Endothelial cell of umbilical vein (primary cell): ENCODE results near the gene GRM4. TPM values are rescaled to one million over a fixed set of nuclear protein-coding genes. Genes with fewer than 3 reads are reported as not detected.

Source experiments
- BruUV-seq: library from RNA; stranded (reverse); fragments of 400-500 nt; replicated peaks from 2 replicates; lab custom pipeline; 2021; lab: Mats Ljungman, UMichigan
- CTCF ChIA-PET: fragments of 300-600, 350-600 bp; sonication (Branson Sonifier 250); formaldehyde crosslinking; loops from one replicate; lab custom pipeline; 2021; ENCODE audit warnings: antibody characterized with exemption, inconsistent platforms; lab: Charles Lee
- POLR2A ChIA-PET: fragments of 300-600, 350-600 bp; sonication (Branson Sonifier 250); formaldehyde crosslinking; loops from one replicate; lab custom pipeline; 2021; ENCODE audit warnings: antibody characterized with exemption, inconsistent platforms; lab: Charles Lee
- DNase-seq: peaks from one replicate; pipeline ENCODE4 v3.0.0-alpha.2; 2011; ENCODE audit warnings: low read depth, low spot score
- FAIRE-seq: peaks from 2 replicates; lab custom pipeline; 2011; peaks lifted over from hg19 to GRCh38; lab: Jason Lieb, UNC
- H2AFZ ChIP-seq: 2 replicates; pipeline ENCODE4 v1.6.0; 2012; ENCODE audit warnings: low read depth, low read length, control low read depth, inconsistent platforms
- H3K27ac ChIP-seq: 2 replicates; pipeline ENCODE4 v1.5.1; 2011; ENCODE audit warnings: low read depth, mild to moderate bottlenecking, control low read depth, low read length, moderate library complexity; ENCODE audit not compliant: insufficient read depth
- H3K27me3 ChIP-seq, 2 experiments: 2 replicates each; pipeline versions ENCODE4 v1.6.0 to v1.6.1; 2011; ENCODE audit warnings: low read length in 2 of 2, mixed read lengths in 1 of 2; ENCODE audit not compliant: control insufficient read depth in 2 of 2, insufficient read depth in 2 of 2
- H3K36me3 ChIP-seq, 2 experiments: 2 replicates in 1 of 2; 3 replicates in 1 of 2; pipeline ENCODE4 v1.5.1; 2011; ENCODE audit warnings: low read length in 2 of 2, mild to moderate bottlenecking in 1 of 2, moderate library complexity in 1 of 2; ENCODE audit not compliant: control insufficient read depth in 2 of 2, insufficient read depth in 2 of 2; ENCODE audit errors: extremely low read depth in 1 of 2
- H3K4me1 ChIP-seq: 3 replicates; pipeline ENCODE4 v1.5.1; 2011; ENCODE audit warnings: mild to moderate bottlenecking, low read length; ENCODE audit not compliant: control insufficient read depth, insufficient read depth; ENCODE audit errors: extremely low read depth
- H3K4me2 ChIP-seq: 2 replicates; pipeline ENCODE4 v1.6.1; 2011; ENCODE audit warnings: low read length, control low read depth, mixed read lengths; ENCODE audit not compliant: insufficient read depth
- H3K4me3 ChIP-seq, 3 experiments: fragments of 200-600 bp in 1 of 3; sonication (generic), shearing (Covaris generic) in 1 of 3; replicated peaks in 1 of 3; 2 replicates each; pipeline ENCODE4 v1.5.1; 2011 to 2016; ENCODE audit warnings: control low read depth in 3 of 3, low read length in 3 of 3, mild to moderate bottlenecking in 2 of 3, inconsistent platforms in 1 of 3, low read depth in 1 of 3, moderate library complexity in 1 of 3; ENCODE audit not compliant: insufficient read depth in 1 of 3
- H3K79me2 ChIP-seq: 2 replicates; pipeline ENCODE4 v1.6.0; 2012; ENCODE audit warnings: low read length, inconsistent platforms; ENCODE audit not compliant: control insufficient read depth, insufficient read depth
- H3K9ac ChIP-seq: replicated peaks from 2 replicates; pipeline ENCODE3; 2011; ENCODE audit warnings: low read length, control low read depth; ENCODE audit not compliant: insufficient read depth; ENCODE audit errors: extremely low read depth
- H3K9me1 ChIP-seq: replicated peaks from 3 replicates; pipeline ENCODE4 v1.6.0; 2011; ENCODE audit warnings: mild to moderate bottlenecking, low read length; ENCODE audit not compliant: control insufficient read depth, insufficient read depth; ENCODE audit errors: extremely low read depth
- H3K9me3 ChIP-seq: replicated peaks from 2 replicates; pipeline ENCODE4 v1.5.1; 2012; ENCODE audit warnings: low read length, inconsistent platforms; ENCODE audit not compliant: control insufficient read depth, insufficient read depth
- H4K20me1 ChIP-seq: replicated peaks from 2 replicates; pipeline ENCODE3; 2011; ENCODE audit warnings: mild to moderate bottlenecking, low read length; ENCODE audit not compliant: control insufficient read depth, insufficient read depth; ENCODE audit errors: extremely low read depth
- CTCF ChIP-seq, 2 donors: IDR thresholded peaks; 1 replicate in 1 of 2; 2 replicates in 1 of 2; pipeline ENCODE4 v1.5.1; 2011; ENCODE audit warnings: low read length in 2 of 2, mild to moderate bottlenecking in 2 of 2, moderate library complexity in 2 of 2, control low read depth in 1 of 2, inconsistent platforms in 1 of 2, low read depth in 1 of 2; ENCODE audit not compliant: insufficient read depth in 1 of 2; ENCODE audit errors: extremely low read depth in 1 of 2
- EZH2 ChIP-seq: IDR thresholded peaks from 2 replicates; pipeline ENCODE4 v1.6.1; 2012; ENCODE audit warnings: borderline replicate concordance, low read depth, mild to moderate bottlenecking, moderate library complexity, low read length, inconsistent platforms; ENCODE audit not compliant: severe bottlenecking
- FOS ChIP-seq: IDR thresholded peaks from 2 replicates; pipeline ENCODE4 v1.6.1; 2011; ENCODE audit warnings: mild to moderate bottlenecking, low read length, moderate library complexity, borderline replicate concordance; ENCODE audit not compliant: insufficient read depth
- GATA2 ChIP-seq: IDR thresholded peaks from 2 replicates; pipeline ENCODE4 v1.7.0; 2011; ENCODE audit warnings: low read depth, mild to moderate bottlenecking, moderate library complexity, mixed read lengths, low read length; ENCODE audit not compliant: insufficient read length, insufficient read depth
- JUN ChIP-seq: IDR thresholded peaks from 2 replicates; pipeline ENCODE4 v1.6.1; 2011; ENCODE audit warnings: borderline replicate concordance, low read depth; ENCODE audit not compliant: insufficient read length, insufficient read depth
- MYC ChIP-seq: IDR thresholded peaks from one replicate; pipeline ENCODE4 v1.6.1; 2011; ENCODE audit warnings: mild to moderate bottlenecking, low read depth, low read length
- POLR2A ChIP-seq: IDR thresholded peaks from 2 replicates; pipeline ENCODE4 v1.6.1; 2012; ENCODE audit warnings: low read depth, mild to moderate bottlenecking, control low read depth, low read length
- POLR2AphosphoS5 ChIP-seq: IDR thresholded peaks from 2 replicates; pipeline ENCODE4 v1.6.1; 2012; ENCODE audit warnings: low read depth, mild to moderate bottlenecking, control low read depth, low read length, moderate library complexity; ENCODE audit not compliant: insufficient read depth
- dilution Hi-C: fragments of 300-500 bp; cut with MboI; formaldehyde crosslinking; loops from one replicate; pipeline ENCODE4 v1.15.0; 2019; ENCODE audit warnings: low sequenced_read_pairs; ENCODE audit not compliant: extremely low pct_ligation_motif_present
- intact Hi-C: fragments of 100-400 bp; cut with micrococcal nuclease; formaldehyde crosslinking; loops from one replicate; pipeline ENCODE4 v1.10.0; 2022
- polyA plus RNA-seq, 4 experiments: library from polyadenylated mRNA; depleted of rRNA in 3 of 4; stranded (reverse) in 3 of 4; unstranded in 1 of 4; fragments of >200 nt; gene quantifications; 2 replicates each; pipeline versions ENCODE4 v1.2.1 to v1.2.3, GENCODE V29; 2011 to 2012; ENCODE audit warnings: missing spikeins in 1 of 4
- total RNA-seq: library from RNA; stranded (reverse); gene quantifications from 2 replicates; pipeline ENCODE4 v1.2.3, GENCODE V29; 2021
- TF ChIP-seq, protein P1 (sequence below): IDR thresholded peaks from 2 replicates; pipeline ENCODE4 v1.6.1; 2011; ENCODE audit not compliant: insufficient read depth, insufficient read length

The GRM4 gene
- total and polyA plus RNA-seq, 2 donors (not counting 3 experiments of a cell fraction or from before 2014, with no cell fraction given): 0.03 TPM; not detected in 1

DNA sequence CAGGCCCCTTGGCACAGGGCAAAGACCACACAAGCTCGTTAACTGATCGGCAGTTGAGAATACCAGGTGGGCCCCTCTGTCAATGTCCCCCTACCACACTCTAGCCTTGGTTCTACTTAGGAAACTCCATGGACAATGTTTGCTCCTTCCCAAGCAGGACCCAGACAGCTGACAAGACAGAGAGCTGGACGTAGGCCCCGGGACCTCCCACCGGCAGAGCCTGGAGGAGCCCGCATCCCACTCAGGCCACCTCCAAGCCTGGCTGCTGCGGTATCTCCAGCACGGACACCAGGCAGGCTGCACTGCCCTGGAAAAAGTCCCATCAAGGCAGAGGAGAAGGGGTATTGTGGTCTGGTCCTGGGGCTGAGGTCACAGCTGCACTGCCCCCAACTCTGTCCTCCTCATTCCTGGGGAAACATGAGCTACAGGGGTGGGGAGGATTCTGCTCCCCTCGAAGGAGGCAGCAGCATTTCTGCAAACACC is 6.2 kb upstream of the GRM4 start:
- BruUV-seq: no TSS peak
- POLR2A ChIA-PET: no interaction called here
- H3K4me2 ChIP-seq: no peak overlapping the region
- no peaks in the 10 kb centered on the region for H3K36me3 ChIP-seq
- no peaks in the 10 kb centered on the region for H3K9me3 ChIP-seq
- CTCF ChIA-PET: interaction anchor here (1.1 to 10.0 kb wide), 3 partner anchors 12 to 99 kb away, joined by 5 to 245 read pairs (median 6); no protein-coding TSS in a partner anchor
- no peaks in the 10 kb centered on the region for H3K4me1 ChIP-seq
- FAIRE-seq: no peak
- dilution Hi-C loops (no loop called here), intact Hi-C loops (no loop called here)
- H3K4me3 ChIP-seq: no peak overlapping the region
- H4K20me1 ChIP-seq: no peaks in the 10 kb centered on the region
- H3K27ac ChIP-seq: no peak overlapping the region
- DNase-seq: no peak
- H3K9ac ChIP-seq: no peak overlapping the region
- peaks cover 22 to 37% of the 10 kb centered on the region in 2 experiments for H3K27me3 ChIP-seq
- H2AFZ ChIP-seq: no peak overlapping the region
- H3K79me2 ChIP-seq: no peaks in the 10 kb centered on the region
- no peak for TF ChIP-seq CTCF (IDR thresholded peaks at IDR 0.05; ENCODE audit: extremely low read depth in 1 of 2, insufficient read depth in 1 of 2, low read depth in 1 of 2, low read length in 2 of 2)
- no peaks in the 10 kb centered on the region for H3K9me1 ChIP-seq

DNA sequence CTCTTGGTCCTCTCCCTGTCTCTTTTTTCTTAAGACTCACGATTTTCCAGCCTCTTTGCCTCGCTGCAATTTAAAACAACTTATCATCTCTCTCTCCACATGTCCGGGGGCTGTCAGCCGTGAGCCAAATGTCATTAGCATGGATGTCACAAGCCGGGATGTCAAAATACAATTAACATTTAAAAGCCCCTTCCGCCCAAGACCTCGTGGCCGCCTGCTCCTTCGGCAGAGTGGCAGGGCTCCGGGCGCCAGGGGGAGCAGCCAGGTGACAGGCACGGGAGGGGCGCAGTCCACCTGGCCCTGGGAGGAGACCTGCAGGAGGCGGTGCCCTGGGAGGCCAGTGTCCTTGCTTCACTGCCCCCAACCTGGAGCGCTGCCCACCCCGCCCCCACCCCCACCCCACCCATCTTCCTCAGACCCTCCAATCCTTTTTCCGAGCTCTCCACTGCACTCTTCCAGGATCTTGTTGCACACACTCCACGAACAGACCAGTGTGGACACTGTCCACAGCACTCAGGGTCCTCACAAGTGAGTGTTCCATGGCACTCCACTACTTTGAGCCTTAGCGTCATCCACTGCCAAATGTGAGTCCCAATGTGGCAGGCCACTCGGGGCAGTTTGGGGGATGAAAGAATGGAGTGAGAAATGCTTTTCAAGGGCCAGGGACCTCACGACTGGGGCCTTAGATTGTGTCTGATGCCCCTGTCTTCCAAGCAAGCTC is 5.6 kb upstream of the GRM4 start:
- no TSS peak for BruUV-seq
- CTCF ChIA-PET: interaction anchor here (2.2 to 10.0 kb wide), 2 partner anchors 12 to 98 kb away, joined by 6 to 245 read pairs; no protein-coding TSS in a partner anchor
- peaks cover 24 to 41% of the 10 kb centered on the region in 2 experiments for H3K27me3 ChIP-seq

More for the DNA sequence above, 5.6 kb upstream of the GRM4 start:
- no peaks in the 10 kb centered on the region for H3K36me3 ChIP-seq
- POLR2A ChIA-PET: no interaction called here
- no peak overlapping the region for H3K9ac ChIP-seq
- dilution Hi-C loops (no loop called here), intact Hi-C loops (no loop called here)
- H3K9me3 ChIP-seq: no peaks in the 10 kb centered on the region
- H4K20me1 ChIP-seq: no peaks in the 10 kb centered on the region
- H3K4me3 ChIP-seq: no peak overlapping the region
- DNase-seq (no peak), FAIRE-seq (no peak)
- H3K4me2 ChIP-seq: no peak overlapping the region
- H3K79me2 ChIP-seq: no peaks in the 10 kb centered on the region
- no peaks in the 10 kb centered on the region for H3K9me1 ChIP-seq
- TF ChIP-seq MYC (no peak), EZH2 (no peak), FOS (no peak), CTCF (IDR thresholded peaks at IDR 0.05; ENCODE audit: extremely low read depth in 1 of 2, insufficient read depth in 1 of 2, low read depth in 1 of 2, low read length in 2 of 2) (no peak), POLR2A (no peak), GATA2 (no peak), POLR2AphosphoS5 (no peak), JUN (no peak)
- TF ChIP-seq, protein P1, sequence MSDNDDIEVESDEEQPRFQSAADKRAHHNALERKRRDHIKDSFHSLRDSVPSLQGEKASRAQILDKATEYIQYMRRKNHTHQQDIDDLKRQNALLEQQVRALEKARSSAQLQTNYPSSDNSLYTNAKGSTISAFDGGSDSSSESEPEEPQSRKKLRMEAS: no peak
- no peak overlapping the region for H2AFZ ChIP-seq
- H3K4me1 ChIP-seq: no peaks in the 10 kb centered on the region
- H3K27ac ChIP-seq: no peak overlapping the region
